HL-60 (cell line): ENCODE measurements around the gene ACSL5.

Source experiments
- DNase-seq, 2 experiments: peaks; one replicate each; pipeline ENCODE4 v3.0.0-alpha.2; 2010 to 2020; ENCODE audit warnings: low read depth in 1 of 2, low spot score in 1 of 2
- H3K27ac ChIP-seq: fragments of 250-450 bp; sonication (Bioruptor Pico); replicated peaks from 2 replicates; pipeline ENCODE4 v1.5.1; 2020; ENCODE audit warnings: mild to moderate bottlenecking, moderate library complexity
- H3K27me3 ChIP-seq: fragments of 250-450 bp; sonication (Bioruptor Pico); 2 replicates; pipeline ENCODE4 v1.5.1; 2021; ENCODE audit warnings: mild to moderate bottlenecking, moderate library complexity; ENCODE audit not compliant: insufficient read depth, poor library complexity, severe bottlenecking
- H3K4me3 ChIP-seq: replicated peaks from 2 replicates; pipeline ENCODE4 v1.5.1; 2011; ENCODE audit warnings: mild to moderate bottlenecking, control low read depth, low read length; ENCODE audit not compliant: insufficient read depth
- CTCF ChIP-seq: IDR thresholded peaks from one replicate; pipeline ENCODE4 v1.5.1; 2011; ENCODE audit warnings: low read length, control low read depth, inconsistent platforms; ENCODE audit not compliant: insufficient read depth
- GABPA ChIP-seq: IDR thresholded peaks from 2 replicates; pipeline ENCODE4 v1.6.1; 2012; ENCODE audit warnings: low read depth
- POLR2AphosphoS5 ChIP-seq: IDR thresholded peaks from 2 replicates; pipeline ENCODE4 v1.6.1; 2012; ENCODE audit warnings: low read depth
- REST ChIP-seq: IDR thresholded peaks from 2 replicates; pipeline ENCODE4 v1.6.1; 2012; ENCODE audit warnings: low read depth; ENCODE audit not compliant: insufficient replicate concordance
- SPI1 ChIP-seq: IDR thresholded peaks from 2 replicates; pipeline ENCODE4 v1.6.1; 2012; ENCODE audit warnings: low read depth, mild to moderate bottlenecking, borderline replicate concordance

Gene ACSL5

GRCh38 chr10:112466802-112467201, 92.9 kb downstream of the ACSL5 start:
- no peaks in the 10 kb centered on the region for H3K27me3 ChIP-seq
- H3K4me3 ChIP-seq, result no peak overlapping the region
- no peak overlapping the region for H3K27ac ChIP-seq
- no peak for DNase-seq
- TF ChIP-seq POLR2AphosphoS5 (no peak), REST (no peak), CTCF (no peak), GABPA (no peak), SPI1 (no peak)

GRCh38 chr10:112467541-112468075, 93.7 kb downstream of the ACSL5 start:
- H3K27me3 ChIP-seq, result no peaks in the 10 kb centered on the region
- H3K27ac ChIP-seq, result no peak overlapping the region
- no peak for DNase-seq
- TF ChIP-seq SPI1, result no peak
- TF ChIP-seq REST, result peak; percentile 89
- TF ChIP-seq POLR2AphosphoS5, result no peak
- TF ChIP-seq GABPA, result no peak
- no peak for TF ChIP-seq CTCF
- H3K4me3 ChIP-seq, result no peak overlapping the region

- H3K4me3 ChIP-seq, result no peak overlapping the region
- H3K27ac ChIP-seq, result no peak overlapping the region
- no peaks in the 10 kb centered on the region for H3K27me3 ChIP-seq
- DNase-seq, result peak in 1 of 2 experiments; percentile 15
- no peak for TF ChIP-seq GABPA
- TF ChIP-seq REST, result no peak
- TF ChIP-seq CTCF, result peak; percentile 52
- no peak for TF ChIP-seq POLR2AphosphoS5
- no peak for TF ChIP-seq SPI1
Measured at GRCh38 chr10:112471878-112472487, 98.1 kb downstream of the ACSL5 start.
